Measurements from ENCODE around the gene PTGR2.
A peak's percentile ranks its signal among the peaks of the same experiment; 100 is the strongest.
"Not testable (repeated sequence)": the region's sequence is repeated elsewhere in the genome, so short reads cannot be mapped to it uniquely, and the experiment has no call there.

PTGR2 gene

DNA sequence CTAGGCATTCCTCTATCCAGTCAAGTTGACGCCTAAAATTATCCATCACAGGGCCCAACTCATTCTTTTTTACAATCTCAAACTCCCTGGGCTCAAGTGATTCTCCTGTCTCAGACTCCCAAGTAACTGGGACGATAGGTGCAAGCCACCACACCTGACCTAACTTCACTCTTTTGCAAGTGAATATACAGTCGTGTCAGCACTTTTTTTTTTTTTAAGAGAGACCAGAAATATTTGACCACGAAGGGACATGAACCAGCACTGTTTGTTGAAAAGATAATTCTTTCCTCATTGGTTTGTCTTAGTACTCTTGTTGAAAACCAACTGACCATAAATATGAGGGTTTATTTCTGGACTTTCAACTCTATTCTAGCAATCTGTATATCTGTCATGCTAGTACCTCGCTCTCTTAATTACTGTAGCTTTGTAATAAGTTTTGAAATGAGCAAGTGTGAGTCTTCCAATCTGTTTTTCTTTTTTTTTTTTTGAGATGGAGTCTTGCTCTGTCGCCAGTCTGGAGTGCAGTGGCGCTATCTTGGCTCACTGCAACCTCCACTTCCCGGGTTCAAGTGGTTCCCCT is 14.0 kb downstream of the PTGR2 start:
- no peak overlapping the region for H3K4me3 ChIP-seq (ENCODE audit: low read depth, low read length)
- no peak for DNase-seq (ENCODE audit: low read depth)
- TF ChIP-seq, protein P1, sequence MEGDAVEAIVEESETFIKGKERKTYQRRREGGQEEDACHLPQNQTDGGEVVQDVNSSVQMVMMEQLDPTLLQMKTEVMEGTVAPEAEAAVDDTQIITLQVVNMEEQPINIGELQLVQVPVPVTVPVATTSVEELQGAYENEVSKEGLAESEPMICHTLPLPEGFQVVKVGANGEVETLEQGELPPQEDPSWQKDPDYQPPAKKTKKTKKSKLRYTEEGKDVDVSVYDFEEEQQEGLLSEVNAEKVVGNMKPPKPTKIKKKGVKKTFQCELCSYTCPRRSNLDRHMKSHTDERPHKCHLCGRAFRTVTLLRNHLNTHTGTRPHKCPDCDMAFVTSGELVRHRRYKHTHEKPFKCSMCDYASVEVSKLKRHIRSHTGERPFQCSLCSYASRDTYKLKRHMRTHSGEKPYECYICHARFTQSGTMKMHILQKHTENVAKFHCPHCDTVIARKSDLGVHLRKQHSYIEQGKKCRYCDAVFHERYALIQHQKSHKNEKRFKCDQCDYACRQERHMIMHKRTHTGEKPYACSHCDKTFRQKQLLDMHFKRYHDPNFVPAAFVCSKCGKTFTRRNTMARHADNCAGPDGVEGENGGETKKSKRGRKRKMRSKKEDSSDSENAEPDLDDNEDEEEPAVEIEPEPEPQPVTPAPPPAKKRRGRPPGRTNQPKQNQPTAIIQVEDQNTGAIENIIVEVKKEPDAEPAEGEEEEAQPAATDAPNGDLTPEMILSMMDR (IDR thresholded peaks at IDR 0.05; ENCODE audit: control insufficient read depth, extremely low read depth, insufficient read depth): no peak

DNA sequence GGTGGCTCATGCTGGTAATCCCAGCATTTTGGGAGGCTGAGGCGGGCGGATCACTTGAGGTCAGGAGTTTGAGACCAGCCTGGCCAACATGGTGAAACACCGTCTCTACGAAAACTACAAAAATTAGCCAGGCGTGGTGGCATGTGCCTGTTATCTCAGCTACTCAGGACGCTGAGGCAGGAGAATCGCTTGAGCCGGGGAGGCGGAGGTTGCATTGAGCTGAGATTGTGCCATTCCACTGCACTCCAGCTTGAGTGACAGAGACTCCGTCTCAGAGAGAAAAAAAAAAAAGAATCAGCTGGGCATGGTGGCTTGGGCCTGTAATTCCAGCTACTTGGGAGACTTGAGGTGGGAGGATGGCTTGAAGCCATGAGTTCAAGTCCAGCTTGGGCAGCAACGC is 18.1 kb downstream of the PTGR2 start:
- not testable (repeated sequence) for DNase-seq (ENCODE audit: low read depth); H3K4me3 ChIP-seq (ENCODE audit: low read depth, low read length)

DNA sequence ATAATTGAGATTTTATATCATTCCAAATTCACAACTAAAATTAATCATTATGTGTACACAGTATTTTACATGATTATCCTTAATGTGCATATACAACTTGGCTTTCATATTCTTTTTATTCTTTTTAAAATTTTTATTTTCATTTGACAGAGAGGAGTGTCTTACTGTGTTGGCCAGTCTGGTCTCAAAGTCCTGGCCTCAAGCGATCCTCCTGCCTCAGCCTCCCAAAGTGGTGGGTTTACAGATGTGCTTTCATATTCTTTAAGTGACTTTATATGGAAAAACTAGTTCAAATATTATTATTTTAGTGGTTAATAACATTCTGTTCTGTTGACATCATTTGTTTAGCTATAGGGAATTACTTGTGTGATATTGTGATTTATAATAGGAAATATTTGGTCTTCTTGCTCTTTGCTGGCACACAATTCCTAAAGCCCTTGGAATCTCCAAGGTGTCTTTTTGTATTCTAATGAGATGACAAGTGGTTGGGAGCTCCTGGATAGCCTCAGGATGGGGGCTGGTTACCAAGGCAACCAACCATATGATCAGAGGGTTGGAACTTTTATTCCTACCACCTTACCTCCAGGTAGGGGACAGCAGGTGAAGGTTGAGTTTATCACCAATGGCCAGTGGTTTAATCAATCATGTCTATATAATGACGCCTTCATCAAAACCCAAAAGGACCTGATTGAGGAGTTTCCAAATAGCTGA is 19.0 kb downstream of the PTGR2 start:
- DNase-seq (ENCODE audit: low read depth): no peak
- no peak overlapping the region for H3K4me3 ChIP-seq (ENCODE audit: low read depth, low read length)
- TF ChIP-seq, protein P1 (IDR thresholded peaks at IDR 0.05; ENCODE audit: control insufficient read depth, extremely low read depth, insufficient read depth): no peak

DNA sequence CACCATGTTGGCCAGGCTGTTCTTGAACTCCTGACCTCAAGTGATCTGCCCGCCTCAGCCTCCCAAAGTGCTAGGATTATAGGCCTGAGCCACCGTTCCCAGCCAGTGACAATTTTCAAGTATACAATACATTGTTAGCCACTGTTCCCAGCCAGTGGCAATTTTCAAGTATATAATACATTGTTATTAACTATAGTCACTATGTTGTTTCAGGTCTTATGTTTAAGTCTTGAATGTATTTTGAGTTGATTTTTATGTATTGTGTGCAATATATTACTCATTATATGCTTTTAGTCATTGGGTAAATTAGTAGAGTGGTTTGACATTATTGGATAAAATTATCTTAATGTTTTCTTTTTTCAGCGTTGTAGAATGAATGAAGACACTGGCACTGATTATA is 22.0 kb downstream of the PTGR2 start:
- H3K4me3 ChIP-seq (ENCODE audit: low read depth, low read length): no peak overlapping the region
- no peak for DNase-seq (ENCODE audit: low read depth)
- TF ChIP-seq, protein P1 (IDR thresholded peaks at IDR 0.05; ENCODE audit: control insufficient read depth, extremely low read depth, insufficient read depth): no peak

DNA sequence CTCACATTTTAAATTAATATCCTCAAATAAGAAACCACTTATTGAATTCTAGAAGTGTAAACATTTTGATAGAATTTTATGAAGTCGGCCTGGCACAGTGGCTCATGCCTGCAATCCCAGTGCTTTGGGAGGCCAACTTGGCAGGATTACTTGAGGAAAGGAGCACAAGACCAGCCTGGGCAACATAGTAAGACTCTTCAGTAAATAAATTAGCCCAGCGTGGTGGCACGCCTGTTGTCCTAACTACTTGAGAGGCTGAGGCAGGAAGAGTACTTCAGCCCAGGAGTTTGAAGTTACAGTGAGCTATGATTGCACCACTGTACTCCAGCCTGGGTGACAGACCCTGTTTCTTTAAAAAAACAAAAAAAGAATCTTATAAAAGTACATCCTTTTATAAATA is 26.2 kb downstream of the PTGR2 start:
- TF ChIP-seq, protein P1 (IDR thresholded peaks at IDR 0.05; ENCODE audit: control insufficient read depth, extremely low read depth, insufficient read depth): no peak
- peak; percentile 83 for DNase-seq (ENCODE audit: low read depth)
- no peak overlapping the region for H3K4me3 ChIP-seq (ENCODE audit: low read depth, low read length)

DNA sequence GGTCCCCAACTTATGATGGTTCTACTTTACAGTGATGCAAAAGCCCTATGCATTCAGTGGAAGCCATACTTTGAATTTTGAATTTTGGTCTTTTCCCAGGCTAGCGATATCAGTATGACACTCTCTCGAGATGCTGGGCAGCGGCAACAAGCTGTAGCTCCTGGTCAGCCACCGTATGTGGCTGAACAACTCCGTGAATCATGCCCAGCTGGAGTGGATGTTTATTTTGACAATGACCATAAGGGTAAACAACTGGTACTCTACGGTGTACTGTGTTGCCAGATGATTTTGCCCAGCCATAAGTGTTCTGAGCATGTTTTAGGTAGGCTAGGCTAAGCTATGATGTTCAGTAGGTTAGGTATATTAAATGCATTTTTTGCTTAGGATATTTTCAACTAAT is 26.8 kb downstream of the PTGR2 start:
- no peak overlapping the region for H3K4me3 ChIP-seq (ENCODE audit: low read depth, low read length)
- no peak for DNase-seq (ENCODE audit: low read depth)
- TF ChIP-seq, protein P1 (IDR thresholded peaks at IDR 0.05; ENCODE audit: control insufficient read depth, extremely low read depth, insufficient read depth): no peak

DNA sequence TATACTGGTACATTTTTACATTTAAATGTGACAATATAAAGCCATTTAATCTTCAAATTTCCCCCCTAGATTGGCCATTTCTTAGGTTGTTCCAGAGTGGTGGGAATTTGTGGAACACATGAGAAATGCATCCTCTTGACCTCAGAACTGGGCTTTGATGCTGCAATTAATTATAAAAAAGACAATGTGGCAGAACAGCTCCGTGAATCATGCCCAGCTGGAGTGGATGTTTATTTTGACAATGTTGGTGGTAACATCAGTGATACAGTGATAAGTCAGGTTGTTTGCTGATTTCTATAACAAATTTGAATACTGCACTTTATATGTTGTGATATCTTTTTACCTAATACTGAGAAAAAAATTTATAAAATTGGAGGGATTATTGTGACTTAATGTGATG is 27.4 kb downstream of the PTGR2 start:
- TF ChIP-seq, protein P1 (IDR thresholded peaks at IDR 0.05; ENCODE audit: control insufficient read depth, extremely low read depth, insufficient read depth): no peak
- no peak overlapping the region for H3K4me3 ChIP-seq (ENCODE audit: low read depth, low read length)
- no peak for DNase-seq (ENCODE audit: low read depth)

Measured in LNCaP clone FGC (cell line).